T-helper 22 cell (primary cell): Measurements from ENCODE around the gene PREB.

ENCODE experiments used
- DNase-seq: peaks from one replicate; pipeline ENCODE4 v3.0.0-alpha.2; 2020; ENCODE audit warnings: low read depth

The PREB gene

DNA sequence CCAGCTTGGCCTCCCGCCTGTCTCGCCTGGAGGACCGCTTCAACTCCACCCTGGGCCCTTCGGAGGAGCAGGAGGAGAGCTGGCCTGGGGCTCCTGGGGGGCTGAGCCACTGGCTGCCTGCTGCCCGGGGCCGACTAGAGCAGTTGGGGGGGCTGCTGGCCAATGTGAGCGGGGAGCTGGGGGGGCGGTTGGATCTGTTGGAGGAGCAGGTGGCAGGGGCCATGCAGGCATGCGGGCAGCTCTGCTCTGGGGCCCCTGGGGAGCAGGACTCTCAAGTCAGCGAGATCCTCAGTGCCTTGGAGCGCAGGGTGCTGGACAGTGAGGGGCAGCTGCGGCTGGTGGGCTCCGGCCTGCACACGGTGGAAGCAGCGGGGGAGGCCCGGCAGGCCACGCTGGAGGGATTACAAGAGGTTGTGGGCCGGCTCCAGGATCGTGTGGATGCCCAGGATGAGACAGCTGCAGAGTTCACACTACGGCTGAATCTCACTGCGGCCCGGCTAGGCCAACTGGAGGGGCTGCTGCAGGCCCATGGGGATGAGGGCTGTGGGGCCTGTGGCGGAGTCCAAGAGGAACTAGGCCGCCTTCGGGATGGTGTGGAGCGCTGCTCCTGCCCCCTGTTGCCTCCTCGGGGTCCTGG, 51.5 kb downstream of the PREB start:
- DNase-seq, result no peak

DNA sequence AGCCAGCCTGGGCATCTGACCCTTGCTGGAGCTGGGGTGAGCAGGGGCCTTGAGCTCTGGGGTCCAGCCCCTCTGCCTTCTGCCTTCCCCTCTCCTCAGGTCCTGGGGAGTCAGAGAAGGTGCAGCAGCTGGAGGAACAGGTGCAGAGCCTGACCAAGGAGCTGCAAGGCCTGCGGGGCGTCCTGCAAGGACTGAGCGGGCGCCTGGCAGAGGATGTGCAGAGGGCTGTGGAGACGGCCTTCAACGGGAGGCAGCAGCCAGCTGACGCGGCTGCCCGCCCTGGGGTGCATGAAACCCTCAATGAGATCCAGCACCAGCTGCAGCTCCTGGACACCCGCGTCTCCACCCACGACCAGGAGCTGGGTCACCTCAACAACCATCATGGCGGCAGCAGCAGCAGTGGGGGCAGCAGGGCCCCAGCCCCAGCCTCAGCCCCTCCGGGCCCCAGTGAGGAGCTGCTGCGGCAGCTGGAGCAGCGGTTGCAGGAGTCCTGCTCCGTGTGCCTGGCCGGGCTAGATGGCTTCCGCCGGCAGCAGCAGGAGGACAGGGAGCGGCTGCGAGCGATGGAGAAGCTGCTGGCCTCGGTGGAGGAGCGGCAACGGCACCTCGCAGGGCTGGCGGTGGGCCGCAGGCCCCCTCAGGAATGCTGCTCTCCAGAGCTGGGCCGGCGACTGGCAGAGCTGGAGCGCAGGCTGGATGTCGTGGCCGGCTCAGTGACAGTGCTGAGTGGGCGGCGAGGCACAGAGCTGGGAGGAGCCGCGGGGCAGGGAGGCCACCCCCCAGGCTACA, 52.3 kb downstream of the PREB start:
- DNase-seq, result no peak
